Fibroblast of mammary gland (primary cell): Measurements from ENCODE around the gene PARP4.
"Not testable (repeated sequence)": the region's sequence is repeated elsewhere in the genome, so short reads cannot be mapped to it uniquely, and the experiment has no call there.

ENCODE experiments used
- DNase-seq: peaks from one replicate; pipeline ENCODE4 v3.0.0-alpha.2; 2010; ENCODE audit warnings: low read depth
- H3K4me3 ChIP-seq: 2 replicates; pipeline ENCODE4 v1.5.1; 2011; ENCODE audit warnings: low read depth, mild to moderate bottlenecking, low read length, moderate library complexity; ENCODE audit not compliant: control insufficient read depth
- TF ChIP-seq, protein P1 (sequence below): conservative IDR thresholded peaks from 2 replicates; pipeline ENCODE4 v1.5.1; 2011; ENCODE audit warnings: low read depth, low read length, inconsistent platforms; ENCODE audit not compliant: control insufficient read depth, insufficient read depth

Gene PARP4

DNA sequence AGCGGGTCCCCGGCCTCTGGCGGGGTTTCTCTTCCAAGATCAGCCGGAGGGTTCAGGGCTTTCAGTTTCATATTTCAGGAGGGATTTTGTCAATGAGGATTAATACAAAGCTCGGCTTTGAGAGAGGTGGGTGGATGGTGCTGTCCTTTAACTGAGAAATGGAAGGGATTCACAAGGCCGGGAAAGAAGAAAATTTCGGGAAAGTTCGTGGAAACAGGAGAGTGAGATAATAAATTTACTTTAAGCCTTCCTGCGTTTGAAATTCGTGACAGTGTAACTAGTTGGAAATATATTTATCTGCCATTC, 283 bp upstream of the PARP4 start:
- DNase-seq = no peak
- peak overlapping the region; percentile 86 for H3K4me3 ChIP-seq
- TF ChIP-seq, protein P1, sequence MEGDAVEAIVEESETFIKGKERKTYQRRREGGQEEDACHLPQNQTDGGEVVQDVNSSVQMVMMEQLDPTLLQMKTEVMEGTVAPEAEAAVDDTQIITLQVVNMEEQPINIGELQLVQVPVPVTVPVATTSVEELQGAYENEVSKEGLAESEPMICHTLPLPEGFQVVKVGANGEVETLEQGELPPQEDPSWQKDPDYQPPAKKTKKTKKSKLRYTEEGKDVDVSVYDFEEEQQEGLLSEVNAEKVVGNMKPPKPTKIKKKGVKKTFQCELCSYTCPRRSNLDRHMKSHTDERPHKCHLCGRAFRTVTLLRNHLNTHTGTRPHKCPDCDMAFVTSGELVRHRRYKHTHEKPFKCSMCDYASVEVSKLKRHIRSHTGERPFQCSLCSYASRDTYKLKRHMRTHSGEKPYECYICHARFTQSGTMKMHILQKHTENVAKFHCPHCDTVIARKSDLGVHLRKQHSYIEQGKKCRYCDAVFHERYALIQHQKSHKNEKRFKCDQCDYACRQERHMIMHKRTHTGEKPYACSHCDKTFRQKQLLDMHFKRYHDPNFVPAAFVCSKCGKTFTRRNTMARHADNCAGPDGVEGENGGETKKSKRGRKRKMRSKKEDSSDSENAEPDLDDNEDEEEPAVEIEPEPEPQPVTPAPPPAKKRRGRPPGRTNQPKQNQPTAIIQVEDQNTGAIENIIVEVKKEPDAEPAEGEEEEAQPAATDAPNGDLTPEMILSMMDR = no peak

- no peak for DNase-seq
- TF ChIP-seq, protein P1 = no peak
- peak overlapping the region; percentile 86 for H3K4me3 ChIP-seq
Measured at GRCh38 chr13:24511816-24512196, 772 bp downstream of the PARP4 start.

GRCh38 chr13:24511019-24511815, 1.4 kb downstream of the PARP4 start:
- peak; percentile 86 for DNase-seq
- H3K4me3 ChIP-seq = peak overlapping the region; percentile 86
- TF ChIP-seq, protein P1 = no peak

DNA sequence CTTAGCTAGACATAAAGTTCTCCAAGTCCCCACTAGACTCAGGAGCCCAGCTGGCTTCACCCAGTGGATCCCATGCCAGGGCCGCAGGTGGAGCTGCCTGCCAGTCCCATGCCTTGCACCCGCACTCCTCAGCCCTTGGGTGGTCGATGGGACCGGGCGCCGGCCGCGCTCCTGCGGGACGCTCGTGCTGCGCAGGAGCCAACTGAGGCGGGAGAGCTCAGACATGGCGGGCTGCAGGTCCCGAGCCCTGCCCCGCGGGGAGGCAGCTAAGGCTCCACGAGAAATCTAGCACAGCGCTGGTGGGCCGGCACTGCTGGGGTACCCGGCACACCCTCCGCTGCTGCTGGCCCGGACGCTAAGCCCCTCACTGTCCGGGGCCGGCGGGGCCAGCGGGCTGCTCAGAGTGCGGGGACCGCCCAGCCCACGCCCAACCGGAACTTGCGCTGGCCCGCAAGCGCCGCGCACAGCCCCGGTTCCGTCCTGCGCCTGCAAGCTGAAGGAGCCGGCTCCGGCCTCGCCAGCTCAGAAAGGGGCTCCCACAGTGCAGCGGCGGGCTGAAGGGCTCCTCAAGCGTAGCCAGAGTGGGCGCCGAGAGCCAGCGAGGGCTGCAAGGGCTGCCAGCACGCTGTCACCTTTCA, 5.8 kb downstream of the PARP4 start:
- TF ChIP-seq, protein P1 = no peak
- no peak overlapping the region for H3K4me3 ChIP-seq
- no peak for DNase-seq

- not testable (repeated sequence) for DNase-seq, H3K4me3 ChIP-seq
Measured at GRCh38 chr13:24506283-24506682, 6.3 kb downstream of the PARP4 start.

DNA sequence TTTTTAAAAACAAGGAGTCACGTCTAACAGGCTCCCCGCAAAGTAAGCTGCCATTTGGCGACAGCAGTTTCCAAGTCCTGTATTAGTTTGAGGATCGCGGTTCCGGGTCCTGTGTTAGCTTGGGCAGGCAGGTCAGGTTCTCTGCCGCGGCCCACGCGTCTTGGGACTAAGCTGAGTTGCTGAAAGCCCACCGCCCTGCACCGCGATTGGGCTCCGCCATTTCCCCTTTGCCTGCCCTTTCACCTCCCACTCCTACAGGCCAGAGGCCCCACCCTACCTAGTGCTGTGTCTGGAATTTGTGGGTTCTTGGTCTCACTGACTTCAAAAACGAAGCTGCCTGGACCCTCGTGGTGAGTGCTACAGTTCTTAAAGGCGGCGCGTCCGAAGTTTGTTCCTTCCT, 6.8 kb downstream of the PARP4 start:
- no peak for DNase-seq
- TF ChIP-seq, protein P1 = no peak
- H3K4me3 ChIP-seq = no peak overlapping the region

GRCh38 chr13:24505256-24505655, 7.3 kb downstream of the PARP4 start:
- H3K4me3 ChIP-seq = no peak overlapping the region
- TF ChIP-seq, protein P1 = no peak
- peak; percentile 36 for DNase-seq
